ENCODE data around the gene TNNI3. TPM values are rescaled to one million over a fixed set of nuclear protein-coding genes. Genes with fewer than 3 reads are reported as not detected.

The TNNI3 gene
- total and polyA plus RNA-seq, 9 of the 15 experiments (the other 6 are each of a cell fraction or from before 2014, with no cell fraction given) = 4.7 to 158 (median 42.0) TPM

- FAIRE-seq = peak; percentile 96
- H3K9me3 ChIP-seq (replicated peaks; ENCODE audit: control insufficient read depth, insufficient read depth, low read depth, low read length) = no peaks in the 10 kb centered on the region
- peak overlapping the region; percentile 66 for H3K27ac ChIP-seq (ENCODE audit: extremely low read depth, low read depth, low read length)
- no TSS peak for BruUV-seq (replicated peaks)
- no peaks in the 10 kb centered on the region for H4K20me1 ChIP-seq (replicated peaks; ENCODE audit: control insufficient read depth, insufficient read depth, low read length)
- peak overlapping the region; percentile 42 for H3K4me3 ChIP-seq
- intact Hi-C loops (cut with micrococcal nuclease) (no loop called here), in situ Hi-C loops (cut with MboI) (loop anchor here (25.0 kb wide), 1 partner anchor 977 kb away; the partner anchor contains the start of gene ZNF444)
- H3K4me1 ChIP-seq (replicated peaks in 1 of 2; ENCODE audit: control insufficient read depth in 2 of 2, insufficient read depth in 2 of 2, low read length in 2 of 2) = peaks cover 34 to 69% of the 10 kb centered on the region in 2 experiments
- peaks cover 14% of the 10 kb centered on the region for H3K79me2 ChIP-seq (ENCODE audit: control insufficient read depth, insufficient read depth, low read length)
- H3K9me1 ChIP-seq (ENCODE audit: control insufficient read depth, insufficient read depth, low read length) = no peaks in the 10 kb centered on the region
- H3K27me3 ChIP-seq (ENCODE audit: control insufficient read depth in 2 of 2, insufficient read depth in 2 of 2, low read length in 2 of 2) = no peaks in the 10 kb centered on the region
- ChIA-PET POLR2A (interaction anchor here (0.6 to 2.9 kb wide), 15 partner anchors 13 to 935 kb away, joined by 3 to 13 read pairs (median 4); partner anchors contain the start of genes KMT5C, RDH13 and UBE2S), CTCF (ENCODE audit: low intra/inter-chr PET ratio) (interaction anchor here (0.6 to 1.9 kb wide), 5 partner anchors 15 to 274 kb away, joined by 3 to 20 read pairs (median 6); no protein-coding TSS in a partner anchor)
- peak overlapping the region; percentile 67 to 90 for H3K9ac ChIP-seq (ENCODE audit: insufficient read depth in 1 of 2, low read depth in 2 of 2, low read length in 2 of 2)
- DNase-seq (ENCODE audit: extremely low read depth in 1 of 4, low spot score in 3 of 4) = peak; percentile 92 to 98 (median 92)
- peak overlapping the region; percentile 79 for H3K4me2 ChIP-seq (ENCODE audit: insufficient read depth, low read length)
- H2AFZ ChIP-seq (ENCODE audit: low read depth, low read length) = peak overlapping the region; percentile 79
- ATAC-seq = peak; percentile 75
- 0 out of 3 replicates have a peak, but pooled peaks cover 3% of the 10 kb centered on the region for H3K36me3 ChIP-seq (ENCODE audit: control insufficient read depth, insufficient read depth, low read length)
- under 1% methylated on average over 26 of the region's 33 CpGs for WGBS (ENCODE audit: insufficient coverage, low coverage, missing lambda C conversion rate)
- TF ChIP-seq RB1 (IDR thresholded peaks at IDR 0.05; ENCODE audit: low read depth) (peak; percentile 82; the same call in 1 of the 2 replicates), BRD9 (IDR thresholded peaks at IDR 0.05; ENCODE audit: low read depth, partially characterized antibody) (peak; percentile 83), SIN3A (IDR thresholded peaks at IDR 0.05; ENCODE audit: borderline replicate concordance in 2 of 2, control insufficient read depth in 1 of 2, low read depth in 2 of 2, low read length in 2 of 2) (peak; percentile 58 to 81; a peak in 1 of 4 replicates), ETV1 (tag; conservative IDR thresholded peaks at IDR 0.05; ENCODE audit: low read depth) (no peak), SIN3B (IDR thresholded peaks at IDR 0.05; ENCODE audit: low read depth) (peak; percentile 44; the same call in 1 of the 2 replicates), HDAC1 (IDR thresholded peaks at IDR 0.05) (peak in 1 of 2 experiments; percentile 42; a peak in 2 of 4 replicates), HMGXB4 (CRISPR knock-in tag; IDR thresholded peaks at IDR 0.05) (peak; percentile 71; the same call in 1 of the 2 replicates), ARNT (IDR thresholded peaks at IDR 0.05) (no peak), FOXP1 (CRISPR knock-in tag; IDR thresholded peaks at IDR 0.05) (0 out of 2 replicates have a peak, but pooled peaks have one; percentile 34), POLR2G (IDR thresholded peaks at IDR 0.05; ENCODE audit: low read depth, low read length) (peak; percentile 69), SMAD4 (CRISPR knock-in tag; conservative IDR thresholded peaks at IDR 0.05) (peak; percentile 83), ZFP36 (IDR thresholded peaks at IDR 0.05; ENCODE audit: low read depth, low read length, partially characterized antibody) (peak; percentile 21)
- TF ChIP-seq, protein P1, sequence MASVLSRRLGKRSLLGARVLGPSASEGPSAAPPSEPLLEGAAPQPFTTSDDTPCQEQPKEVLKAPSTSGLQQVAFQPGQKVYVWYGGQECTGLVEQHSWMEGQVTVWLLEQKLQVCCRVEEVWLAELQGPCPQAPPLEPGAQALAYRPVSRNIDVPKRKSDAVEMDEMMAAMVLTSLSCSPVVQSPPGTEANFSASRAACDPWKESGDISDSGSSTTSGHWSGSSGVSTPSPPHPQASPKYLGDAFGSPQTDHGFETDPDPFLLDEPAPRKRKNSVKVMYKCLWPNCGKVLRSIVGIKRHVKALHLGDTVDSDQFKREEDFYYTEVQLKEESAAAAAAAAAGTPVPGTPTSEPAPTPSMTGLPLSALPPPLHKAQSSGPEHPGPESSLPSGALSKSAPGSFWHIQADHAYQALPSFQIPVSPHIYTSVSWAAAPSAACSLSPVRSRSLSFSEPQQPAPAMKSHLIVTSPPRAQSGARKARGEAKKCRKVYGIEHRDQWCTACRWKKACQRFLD (CRISPR knock-in tag; IDR thresholded peaks at IDR 0.05) = 0 out of 2 replicates have a peak, but pooled peaks have one; percentile 48
- TF ChIP-seq, protein P2, sequence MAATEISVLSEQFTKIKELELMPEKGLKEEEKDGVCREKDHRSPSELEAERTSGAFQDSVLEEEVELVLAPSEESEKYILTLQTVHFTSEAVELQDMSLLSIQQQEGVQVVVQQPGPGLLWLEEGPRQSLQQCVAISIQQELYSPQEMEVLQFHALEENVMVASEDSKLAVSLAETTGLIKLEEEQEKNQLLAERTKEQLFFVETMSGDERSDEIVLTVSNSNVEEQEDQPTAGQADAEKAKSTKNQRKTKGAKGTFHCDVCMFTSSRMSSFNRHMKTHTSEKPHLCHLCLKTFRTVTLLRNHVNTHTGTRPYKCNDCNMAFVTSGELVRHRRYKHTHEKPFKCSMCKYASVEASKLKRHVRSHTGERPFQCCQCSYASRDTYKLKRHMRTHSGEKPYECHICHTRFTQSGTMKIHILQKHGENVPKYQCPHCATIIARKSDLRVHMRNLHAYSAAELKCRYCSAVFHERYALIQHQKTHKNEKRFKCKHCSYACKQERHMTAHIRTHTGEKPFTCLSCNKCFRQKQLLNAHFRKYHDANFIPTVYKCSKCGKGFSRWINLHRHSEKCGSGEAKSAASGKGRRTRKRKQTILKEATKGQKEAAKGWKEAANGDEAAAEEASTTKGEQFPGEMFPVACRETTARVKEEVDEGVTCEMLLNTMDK (IDR thresholded peaks at IDR 0.05; ENCODE audit: borderline replicate concordance, insufficient read depth, low read depth, low read length, poor library complexity, severe bottlenecking) = no peak
Observed at GRCh38 chr19:55160128-55160985, 2.8 kb upstream of the TNNI3 start.
